Rectal smooth muscle tissue (tissue), 1 donor: Measurements from ENCODE around the gene PLEKHA1.

Source experiments
- H3K27ac ChIP-seq: one replicate; pipeline ENCODE4 v1.7.0; 2013; ENCODE audit warnings: low read depth, low read length, inconsistent platforms
- H3K27me3 ChIP-seq: one replicate; pipeline ENCODE4 v1.7.0; 2013; ENCODE audit warnings: low read length; ENCODE audit not compliant: control insufficient read depth, insufficient read depth
- H3K36me3 ChIP-seq: one replicate; pipeline ENCODE4 v1.7.0; 2013; ENCODE audit warnings: low read length; ENCODE audit not compliant: control insufficient read depth, insufficient read depth
- H3K4me1 ChIP-seq: one replicate; pipeline ENCODE4 v1.7.0; 2013; ENCODE audit warnings: low read length; ENCODE audit not compliant: control insufficient read depth, insufficient read depth
- H3K4me3 ChIP-seq: one replicate; pipeline ENCODE4 v1.7.0; 2013; ENCODE audit warnings: low read length
- H3K9ac ChIP-seq: one replicate; pipeline ENCODE4 v1.7.0; 2013; ENCODE audit warnings: low read length

The PLEKHA1 gene

GRCh38 chr10:122374237-122374858 lies at the start of gene PLEKHA1:
Gene PLEKHA1, plus strand, starts transcription at chr10:122374708. Its CDS starts 18,493 bp downstream, at chr10:122393201.
- H3K9ac ChIP-seq = peak within 1 kb of the TSS; percentile 84
- H3K27ac ChIP-seq = peak within 1 kb of the TSS; percentile 96
- no peaks in the 10 kb centered on the region for H3K27me3 ChIP-seq
- no peaks in the 10 kb centered on the region for H3K36me3 ChIP-seq
- peak within 1 kb of the TSS; percentile 97 for H3K4me3 ChIP-seq
- peaks cover 8% of the 10 kb centered on the region for H3K4me1 ChIP-seq

GRCh38 chr10:122325235-122325634 lies 49.3 kb upstream of the PLEKHA1 start:
- Histone ChIP-seq H3K4me3 (no peak overlapping the region), H3K27me3 (no peaks in the 10 kb centered on the region), H3K27ac (no peak overlapping the region), H3K4me1 (no peaks in the 10 kb centered on the region), H3K36me3 (no peaks in the 10 kb centered on the region), H3K9ac (no peak overlapping the region)

GRCh38 chr10:122326385-122326784 lies 48.1 kb upstream of the PLEKHA1 start:
- Histone ChIP-seq H3K27ac (no peak overlapping the region), H3K4me1 (no peaks in the 10 kb centered on the region), H3K9ac (no peak overlapping the region), H3K36me3 (no peaks in the 10 kb centered on the region), H3K4me3 (no peak overlapping the region), H3K27me3 (no peaks in the 10 kb centered on the region)

GRCh38 chr10:122326806-122327205 lies 47.7 kb upstream of the PLEKHA1 start:
- Histone ChIP-seq H3K9ac (no peak overlapping the region), H3K4me1 (no peaks in the 10 kb centered on the region), H3K36me3 (no peaks in the 10 kb centered on the region), H3K27me3 (no peaks in the 10 kb centered on the region), H3K4me3 (no peak overlapping the region), H3K27ac (no peak overlapping the region)

- H3K27ac ChIP-seq = no peak overlapping the region
- H3K4me1 ChIP-seq = no peaks in the 10 kb centered on the region
- no peaks in the 10 kb centered on the region for H3K36me3 ChIP-seq
- H3K9ac ChIP-seq = no peak overlapping the region
- no peak overlapping the region for H3K4me3 ChIP-seq
- H3K27me3 ChIP-seq = no peaks in the 10 kb centered on the region
These were observed 47.0 kb upstream of the PLEKHA1 start for GRCh38 chr10:122327237-122328206.

GRCh38 chr10:122328676-122329075 lies 45.8 kb upstream of the PLEKHA1 start:
- H3K36me3 ChIP-seq = no peaks in the 10 kb centered on the region
- H3K27me3 ChIP-seq = no peaks in the 10 kb centered on the region
- H3K9ac ChIP-seq = no peak overlapping the region
- no peak overlapping the region for H3K27ac ChIP-seq
- H3K4me1 ChIP-seq = no peaks in the 10 kb centered on the region
- no peak overlapping the region for H3K4me3 ChIP-seq

- H3K4me3 ChIP-seq = no peak overlapping the region
- no peak overlapping the region for H3K9ac ChIP-seq
- no peaks in the 10 kb centered on the region for H3K4me1 ChIP-seq
- H3K36me3 ChIP-seq = no peaks in the 10 kb centered on the region
- no peaks in the 10 kb centered on the region for H3K27me3 ChIP-seq
- no peak overlapping the region for H3K27ac ChIP-seq
These were observed 45.1 kb upstream of the PLEKHA1 start for GRCh38 chr10:122329416-122329815.

GRCh38 chr10:122331100-122331499 lies 43.4 kb upstream of the PLEKHA1 start:
- no peak overlapping the region for H3K27ac ChIP-seq
- no peaks in the 10 kb centered on the region for H3K27me3 ChIP-seq
- no peaks in the 10 kb centered on the region for H3K4me1 ChIP-seq
- no peaks in the 10 kb centered on the region for H3K36me3 ChIP-seq
- no peak overlapping the region for H3K4me3 ChIP-seq
- H3K9ac ChIP-seq = no peak overlapping the region

- Histone ChIP-seq H3K4me1 (no peaks in the 10 kb centered on the region), H3K4me3 (no peak overlapping the region), H3K9ac (no peak overlapping the region), H3K27me3 (no peaks in the 10 kb centered on the region), H3K27ac (no peak overlapping the region), H3K36me3 (no peaks in the 10 kb centered on the region)
These were observed 42.7 kb upstream of the PLEKHA1 start for GRCh38 chr10:122331615-122332446.

GRCh38 chr10:122333037-122333436 lies 41.5 kb upstream of the PLEKHA1 start:
- Histone ChIP-seq H3K4me1 (no peaks in the 10 kb centered on the region), H3K27me3 (no peaks in the 10 kb centered on the region), H3K9ac (no peak overlapping the region), H3K36me3 (no peaks in the 10 kb centered on the region), H3K27ac (no peak overlapping the region), H3K4me3 (no peak overlapping the region)

GRCh38 chr10:122336332-122336731 lies 38.2 kb upstream of the PLEKHA1 start:
- Histone ChIP-seq H3K4me3 (no peak overlapping the region), H3K4me1 (peaks cover 3% of the 10 kb centered on the region), H3K27me3 (no peaks in the 10 kb centered on the region), H3K27ac (no peak overlapping the region), H3K9ac (no peak overlapping the region), H3K36me3 (no peaks in the 10 kb centered on the region)

- no peaks in the 10 kb centered on the region for H3K36me3 ChIP-seq
- no peak overlapping the region for H3K9ac ChIP-seq
- H3K4me1 ChIP-seq = peaks cover 3% of the 10 kb centered on the region
- H3K27me3 ChIP-seq = no peaks in the 10 kb centered on the region
- no peak overlapping the region for H3K4me3 ChIP-seq
- H3K27ac ChIP-seq = no peak overlapping the region
These were observed 37.5 kb upstream of the PLEKHA1 start for GRCh38 chr10:122336961-122337360.
